ENCODE measurements around the gene P2RX1. TPM values are rescaled to one million over a fixed set of nuclear protein-coding genes. Genes with fewer than 3 reads are reported as not detected.

Gene P2RX1
- polyA plus RNA-seq, 3 donors, result 22.9 to 117 (median 33.8) TPM

DNA sequence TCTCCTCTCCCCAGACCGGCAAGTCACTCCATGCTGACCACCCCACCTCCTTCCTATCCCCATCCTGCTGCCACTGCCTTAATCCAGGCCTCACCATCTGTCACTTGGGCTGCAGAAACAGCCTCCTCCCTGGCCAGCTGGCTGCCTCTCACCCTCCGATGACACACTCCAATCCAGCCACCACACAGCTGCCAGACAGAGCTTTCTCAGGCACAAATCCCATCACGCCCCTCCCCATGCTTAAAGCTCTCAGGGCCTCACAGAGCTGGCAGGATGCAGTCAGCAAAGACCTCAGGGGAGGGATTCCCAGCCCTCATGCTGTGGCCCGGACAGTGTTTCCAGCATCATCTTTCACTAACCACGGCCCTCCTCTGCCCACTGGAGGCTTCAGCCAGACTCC lies 37.1 kb downstream of the P2RX1 start:
- Histone ChIP-seq H3K79me2 (ENCODE audit: insufficient read depth, low read length) (no peaks in the 10 kb centered on the region), H3K27me3 (ENCODE audit: control insufficient read depth in 2 of 2, insufficient read depth in 2 of 2, low read length in 2 of 2) (no peaks in the 10 kb centered on the region), H3K9ac (ENCODE audit: insufficient read depth, low read length, poor library complexity, severe bottlenecking) (no peak overlapping the region), H3K4me1 (ENCODE audit: control insufficient read depth in 1 of 2, insufficient read depth in 2 of 2, low read length in 2 of 2) (no peaks in the 10 kb centered on the region), H3K4me3 (replicated peaks in 1 of 3; ENCODE audit: low read depth in 2 of 3, low read length in 3 of 3) (no peak overlapping the region), H2AFZ (ENCODE audit: insufficient read depth, low read depth, low read length, poor library complexity, severe bottlenecking) (no peak overlapping the region), H3K4me2 (replicated peaks; ENCODE audit: extremely low read depth, low read length, poor library complexity, severe bottlenecking) (no peak overlapping the region), H3K27ac (ENCODE audit: low read depth in 1 of 2, low read length in 2 of 2) (no peak overlapping the region), H3K36me3 (replicated peaks in 1 of 2; ENCODE audit: control insufficient read depth in 1 of 2, insufficient read depth in 2 of 2, low read length in 2 of 2) (peaks cover 14 to 18% of the 10 kb centered on the region in 2 donors), H4K20me1 (ENCODE audit: insufficient read depth, low read length) (no peaks in the 10 kb centered on the region), H3K9me3 (replicated peaks in 1 of 2; ENCODE audit: control insufficient read depth in 1 of 2, insufficient read depth in 1 of 2, low read length in 2 of 2) (no peaks in the 10 kb centered on the region)
- Mint-ChIP-seq H3K27ac (peak overlapping the region in 1 of 7 donors; percentile 21), H3K27me3 (ENCODE audit: low read depth in 3 of 3) (peaks cover 0 to 1% (median 0%) of the 10 kb centered on the region in 3 donors), H3K9me3 (no peaks in the 10 kb centered on the region), H3K36me3 (peaks cover 42 to 46% of the 10 kb centered on the region in 2 donors), H3K4me3 (no peak overlapping the region), H3K4me1 (no peaks in the 10 kb centered on the region)
- TF ChIP-seq, protein P1, sequence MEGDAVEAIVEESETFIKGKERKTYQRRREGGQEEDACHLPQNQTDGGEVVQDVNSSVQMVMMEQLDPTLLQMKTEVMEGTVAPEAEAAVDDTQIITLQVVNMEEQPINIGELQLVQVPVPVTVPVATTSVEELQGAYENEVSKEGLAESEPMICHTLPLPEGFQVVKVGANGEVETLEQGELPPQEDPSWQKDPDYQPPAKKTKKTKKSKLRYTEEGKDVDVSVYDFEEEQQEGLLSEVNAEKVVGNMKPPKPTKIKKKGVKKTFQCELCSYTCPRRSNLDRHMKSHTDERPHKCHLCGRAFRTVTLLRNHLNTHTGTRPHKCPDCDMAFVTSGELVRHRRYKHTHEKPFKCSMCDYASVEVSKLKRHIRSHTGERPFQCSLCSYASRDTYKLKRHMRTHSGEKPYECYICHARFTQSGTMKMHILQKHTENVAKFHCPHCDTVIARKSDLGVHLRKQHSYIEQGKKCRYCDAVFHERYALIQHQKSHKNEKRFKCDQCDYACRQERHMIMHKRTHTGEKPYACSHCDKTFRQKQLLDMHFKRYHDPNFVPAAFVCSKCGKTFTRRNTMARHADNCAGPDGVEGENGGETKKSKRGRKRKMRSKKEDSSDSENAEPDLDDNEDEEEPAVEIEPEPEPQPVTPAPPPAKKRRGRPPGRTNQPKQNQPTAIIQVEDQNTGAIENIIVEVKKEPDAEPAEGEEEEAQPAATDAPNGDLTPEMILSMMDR (IDR thresholded peaks at IDR 0.05), result no peak
- no peak for DNase-seq
- intact Hi-C loops (cut with micrococcal nuclease), result no loop called here
- 84% methylated on average over 5 of the region's 5 CpGs for WGBS (ENCODE audit: insufficient coverage)

DNA sequence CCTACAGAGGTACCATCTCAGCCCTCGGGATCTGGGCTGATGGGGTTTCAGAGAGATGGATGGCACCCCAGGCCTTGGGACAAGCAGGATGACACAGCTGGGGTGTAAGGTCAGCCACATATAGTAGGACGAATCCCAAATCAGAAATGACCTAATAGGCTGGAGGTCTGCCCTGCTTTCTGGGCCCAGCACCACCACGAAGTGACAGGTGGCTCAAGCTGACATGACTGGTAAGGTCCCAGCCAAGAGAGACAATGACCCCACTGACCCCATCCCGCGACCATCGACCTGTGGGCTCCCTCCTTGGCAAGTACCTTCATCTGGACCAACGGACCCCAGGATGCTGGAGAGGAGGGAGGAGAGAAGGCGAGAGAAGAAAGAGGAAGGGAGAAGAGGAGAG lies 39.0 kb downstream of the P2RX1 start:
- Histone ChIP-seq H3K36me3 (replicated peaks in 1 of 2; ENCODE audit: control insufficient read depth in 1 of 2, insufficient read depth in 2 of 2, low read length in 2 of 2) (peaks cover 21 to 24% of the 10 kb centered on the region in 2 donors), H3K4me2 (replicated peaks; ENCODE audit: extremely low read depth, low read length, poor library complexity, severe bottlenecking) (no peak overlapping the region), H3K9me3 (replicated peaks in 1 of 2; ENCODE audit: control insufficient read depth in 1 of 2, insufficient read depth in 1 of 2, low read length in 2 of 2) (no peaks in the 10 kb centered on the region), H3K4me1 (ENCODE audit: control insufficient read depth in 1 of 2, insufficient read depth in 2 of 2, low read length in 2 of 2) (no peaks in the 10 kb centered on the region), H3K9ac (ENCODE audit: insufficient read depth, low read length, poor library complexity, severe bottlenecking) (no peak overlapping the region), H3K4me3 (replicated peaks in 1 of 3; ENCODE audit: low read depth in 2 of 3, low read length in 3 of 3) (no peak overlapping the region), H2AFZ (ENCODE audit: insufficient read depth, low read depth, low read length, poor library complexity, severe bottlenecking) (no peak overlapping the region), H4K20me1 (ENCODE audit: insufficient read depth, low read length) (no peaks in the 10 kb centered on the region), H3K27ac (ENCODE audit: low read depth in 1 of 2, low read length in 2 of 2) (no peak overlapping the region), H3K27me3 (ENCODE audit: control insufficient read depth in 2 of 2, insufficient read depth in 2 of 2, low read length in 2 of 2) (no peaks in the 10 kb centered on the region), H3K79me2 (ENCODE audit: insufficient read depth, low read length) (no peaks in the 10 kb centered on the region)
- Mint-ChIP-seq H3K4me1 (no peaks in the 10 kb centered on the region), H3K36me3 (peaks cover 37 to 49% of the 10 kb centered on the region in 2 donors), H3K9me3 (peaks cover 0 to 4% (median 0%) of the 10 kb centered on the region in 7 donors), H3K27ac (no peak overlapping the region), H3K4me3 (no peak overlapping the region), H3K27me3 (ENCODE audit: low read depth in 3 of 3) (peaks cover 0 to 5% (median 0%) of the 10 kb centered on the region in 3 donors)
- TF ChIP-seq, protein P1 (IDR thresholded peaks at IDR 0.05), result no peak
- 94% methylated on average over 3 of the region's 8 CpGs for whole genome bisulfite sequencing (ENCODE audit: insufficient coverage)
- DNase-seq, result no peak
- intact Hi-C loops (cut with micrococcal nuclease), result no loop called here

All from CD14-positive monocyte (primary cell).